GM23338 (cell line): ENCODE measurements around the gene PRAC1. TPM values are rescaled to one million over a fixed set of nuclear protein-coding genes. Genes with fewer than 3 reads are reported as not detected.

Experiments
- ATAC-seq: fragments of 200-7000 bp; cut with Tn5 transposase; 3 replicates; pipeline ENCODE4 v1.9.1; 2020
- DNase-seq: peaks from one replicate; pipeline ENCODE4 v3.0.0-alpha.2; 2015; ENCODE audit warnings: low spot score
- H2AFZ ChIP-seq: fragments of 200-600 bp; sonication (generic); 2 replicates; pipeline ENCODE4 v1.8.0; 2016; ENCODE audit warnings: antibody characterized with exemption, mild to moderate bottlenecking, moderate library complexity
- H3F3A ChIP-seq: fragments of 200-600 bp; sonication (generic); replicated peaks from 2 replicates; pipeline ENCODE4 v1.8.0; 2017; ENCODE audit warnings: antibody characterized with exemption, mixed run types, low read depth
- H3K27ac ChIP-seq: fragments of 200-600 bp; sonication (generic); 2 replicates; pipeline ENCODE4 v1.6.1; 2016; ENCODE audit warnings: low read depth
- H3K27me3 ChIP-seq: fragments of 200-600 bp; sonication (generic); 2 replicates; pipeline ENCODE4 v1.8.0; 2016; ENCODE audit warnings: mild to moderate bottlenecking, mixed run types, moderate library complexity; ENCODE audit not compliant: insufficient read depth
- H3K36me3 ChIP-seq: fragments of 200-600 bp; sonication (generic); 2 replicates; pipeline ENCODE4 v1.8.0; 2016; ENCODE audit warnings: mild to moderate bottlenecking; ENCODE audit not compliant: insufficient read depth
- H3K4me1 ChIP-seq: fragments of 200-600 bp; sonication (generic); 2 replicates; pipeline ENCODE4 v1.8.0; 2016; ENCODE audit warnings: mild to moderate bottlenecking, moderate library complexity; ENCODE audit not compliant: insufficient read depth
- H3K4me2 ChIP-seq: fragments of 200-600 bp; sonication (generic); 2 replicates; pipeline ENCODE4 v1.7.1; 2017; ENCODE audit warnings: mixed run types
- H3K4me3 ChIP-seq: fragments of 200-600 bp; sonication (generic); 2 replicates; pipeline ENCODE4 v1.6.1; 2016; ENCODE audit warnings: mixed run types
- H3K79me2 ChIP-seq: fragments of 200-600 bp; sonication (generic); replicated peaks from 2 replicates; pipeline ENCODE4 v1.8.0; 2017; ENCODE audit warnings: mild to moderate bottlenecking; ENCODE audit not compliant: insufficient read depth
- H3K9me2 ChIP-seq: fragments of 200-600 bp; sonication (generic); 2 replicates; pipeline ENCODE4 v1.8.0; 2017; ENCODE audit not compliant: insufficient read depth
- H4K20me1 ChIP-seq: fragments of 200-600 bp; sonication (generic); replicated peaks from 2 replicates; pipeline ENCODE4 v1.8.0; 2017; ENCODE audit warnings: mild to moderate bottlenecking; ENCODE audit not compliant: insufficient read depth
- H3K27ac Mint-ChIP-seq: 2 replicates; pipeline ENCODE4 v1.8.0; 2020; ENCODE audit warnings: inconsistent platforms, mild to moderate bottlenecking, moderate library complexity, mixed read lengths
- H3K27me3 Mint-ChIP-seq: 3 replicates; pipeline ENCODE4 v1.8.0; 2022; ENCODE audit warnings: low read depth, mild to moderate bottlenecking, moderate library complexity, mixed read lengths, inconsistent platforms; ENCODE audit not compliant: insufficient read depth, poor library complexity
- H3K36me3 Mint-ChIP-seq: 3 replicates; pipeline ENCODE4 v1.8.0; 2021; ENCODE audit warnings: low read depth, mild to moderate bottlenecking, inconsistent platforms, moderate library complexity, mixed read lengths
- H3K4me1 Mint-ChIP-seq: 3 replicates; pipeline ENCODE4 v1.8.0; 2020; ENCODE audit warnings: mild to moderate bottlenecking, inconsistent platforms, mixed read lengths
- H3K4me3 Mint-ChIP-seq: 3 replicates; pipeline ENCODE4 v1.8.0; 2021; ENCODE audit warnings: moderate library complexity, mild to moderate bottlenecking, inconsistent platforms, mixed read lengths
- H3K9me3 Mint-ChIP-seq: 3 replicates; pipeline ENCODE4 v1.8.0; 2020; ENCODE audit warnings: moderate library complexity, mild to moderate bottlenecking, inconsistent platforms, mixed read lengths
- CREB1 ChIP-seq: fragments of 250-450 bp; sonication (Bioruptor Pico); IDR thresholded peaks from 2 replicates; pipeline ENCODE4 v1.5.0; 2020; ENCODE audit warnings: low read depth, mild to moderate bottlenecking, moderate library complexity
- CTCF ChIP-seq, 2 experiments: fragments of 200-600 bp in 1 of 2; sonication (generic) in 1 of 2; conservative IDR thresholded peaks; 2 replicates each; pipeline versions ENCODE4 v1.5.1 to v1.6.1; 2016 to 2017; ENCODE audit warnings: antibody characterized with exemption in 2 of 2, low read depth in 2 of 2, mild to moderate bottlenecking in 2 of 2, moderate library complexity in 1 of 2
- ETS1 ChIP-seq: IDR thresholded peaks from 2 replicates; pipeline ENCODE4 v1.6.1; 2016; ENCODE audit warnings: antibody characterized with exemption
- EZH2 ChIP-seq: fragments of 200-600 bp; sonication (generic); IDR thresholded peaks from one replicate; pipeline ENCODE4 v1.8.0; 2017; ENCODE audit warnings: antibody characterized with exemption, mild to moderate bottlenecking, low read depth; ENCODE audit not compliant: unreplicated experiment
- JUNB ChIP-seq: IDR thresholded peaks from one replicate; pipeline ENCODE4 v1.6.1; 2016; ENCODE audit warnings: antibody characterized with exemption; ENCODE audit not compliant: unreplicated experiment
- NANOG ChIP-seq: IDR thresholded peaks from 2 replicates; pipeline ENCODE4 v1.6.1; 2016; ENCODE audit warnings: antibody characterized with exemption, borderline replicate concordance
- POLR2AphosphoS5 ChIP-seq: IDR thresholded peaks from 2 replicates; pipeline ENCODE4 v1.6.1; 2016; ENCODE audit warnings: antibody characterized with exemption, low read depth
- STAT1 ChIP-seq: IDR thresholded peaks from one replicate; pipeline ENCODE4 v1.6.1; 2016; ENCODE audit warnings: antibody characterized with exemption; ENCODE audit not compliant: unreplicated experiment
- ZNF114 ChIP-seq: fragments of 250-450 bp; sonication (Bioruptor Pico); IDR thresholded peaks from 2 replicates; pipeline ENCODE4 v1.5.0; 2020; ENCODE audit warnings: mild to moderate bottlenecking, moderate library complexity
- ZNF331 ChIP-seq: fragments of 250-450 bp; sonication (Bioruptor Pico); IDR thresholded peaks from 2 replicates; pipeline ENCODE4 v1.5.0; 2020; ENCODE audit warnings: low read depth, mild to moderate bottlenecking, moderate library complexity
- polyA plus RNA-seq: library from polyadenylated mRNA; unstranded; fragments of >200 nt; fragmentation: Nextera tagmentation; extraction: Ambion mirVana; gene quantifications from 2 replicates; pipeline ENCODE4 v1.2.1, GENCODE V29; 2016
- total RNA-seq: library from RNA; depleted of rRNA; stranded (reverse); fragments of >200 nt; shearing (Covaris generic); gene quantifications from 2 replicates; pipeline ENCODE4 v1.2.3, GENCODE V29; 2014

The PRAC1 gene
- total and polyA plus RNA-seq, 2 experiments from 2014 or later = not detected

GRCh38 chr17:48769009-48769675 is 46.8 kb upstream of the PRAC1 start (continued):
- TF ChIP-seq ETS1 (no peak), ZNF331 (CRISPR knock-in tag) (no peak)

- no peaks in the 10 kb centered on the region for H3F3A ChIP-seq
- no peak overlapping the region for H3K27ac ChIP-seq
- no peaks in the 10 kb centered on the region for H3K36me3 ChIP-seq
- H3K27ac Mint-ChIP-seq = no peak overlapping the region
- no peak for TF ChIP-seq ZNF331 (CRISPR knock-in tag)
- TF ChIP-seq STAT1 = no peak
- 0 out of 4 replicates have a peak, but pooled peaks of 1 of the 2 experiments have one; percentile 11 for TF ChIP-seq CTCF (conservative IDR thresholded peaks at IDR 0.05; ENCODE audit: low read depth in 2 of 2)
- no peak for TF ChIP-seq NANOG
- no peaks in the 10 kb centered on the region; the same call in 1 of the 2 replicates for H4K20me1 ChIP-seq
- H3K79me2 ChIP-seq = no peaks in the 10 kb centered on the region
- H3K4me1 Mint-ChIP-seq = no peaks in the 10 kb centered on the region
- H3K4me2 ChIP-seq = no peak overlapping the region
- H3K9me2 ChIP-seq = no peaks in the 10 kb centered on the region
- H3K4me3 Mint-ChIP-seq = no peak overlapping the region
- H3K27me3 ChIP-seq = peaks cover 36% of the 10 kb centered on the region
- H2AFZ ChIP-seq = no peak overlapping the region
- ATAC-seq (peak; percentile 72), DNase-seq (peak; percentile 34)
- H3K4me3 ChIP-seq = no peak overlapping the region
- no peaks in the 10 kb centered on the region for H3K36me3 Mint-ChIP-seq
- no peaks in the 10 kb centered on the region for H3K27me3 Mint-ChIP-seq
- H3K9me3 Mint-ChIP-seq = no peaks in the 10 kb centered on the region
- no peaks in the 10 kb centered on the region for H3K4me1 ChIP-seq
Observed at GRCh38 chr17:48767263-48767774, 45.0 kb upstream of the PRAC1 start.

GRCh38 chr17:48761114-48761513 is 38.8 kb upstream of the PRAC1 start:
- Histone ChIP-seq H4K20me1 (peaks cover 3% of the 10 kb centered on the region; the same call in 1 of the 2 replicates), H3K4me2 (no peak overlapping the region), H3K9me2 (no peaks in the 10 kb centered on the region), H3K79me2 (no peaks in the 10 kb centered on the region), H3F3A (no peaks in the 10 kb centered on the region), H3K27me3 (peaks cover 94% of the 10 kb centered on the region), H3K27ac (no peak overlapping the region), H2AFZ (no peak overlapping the region), H3K4me3 (no peak overlapping the region), H3K36me3 (no peaks in the 10 kb centered on the region), H3K4me1 (no peaks in the 10 kb centered on the region)
- Mint-ChIP-seq H3K27me3 (peaks cover 42% of the 10 kb centered on the region), H3K27ac (no peak overlapping the region), H3K36me3 (no peaks in the 10 kb centered on the region), H3K4me3 (no peak overlapping the region), H3K4me1 (no peaks in the 10 kb centered on the region; the same call in 2 of the 3 replicates), H3K9me3 (no peaks in the 10 kb centered on the region)
- ATAC-seq (no peak), DNase-seq (no peak)
- TF ChIP-seq EZH2 (no peak), ZNF331 (CRISPR knock-in tag) (no peak), ETS1 (no peak), NANOG (no peak), CREB1 (no peak), ZNF114 (CRISPR knock-in tag) (no peak), STAT1 (no peak), POLR2AphosphoS5 (no peak), JUNB (no peak)
